HCT116 (cell line): ENCODE measurements around the gene RAB3GAP1.

ENCODE experiments used
- CEBPB ChIP-seq: IDR thresholded peaks from 2 replicates; pipeline ENCODE4 v1.6.1; 2012; ENCODE audit warnings: low read depth
- CTCF ChIP-seq, 3 experiments: fragments of 200-600 bp in 1 of 3; sonication (generic) in 1 of 3; IDR thresholded peaks in 2 of 3; conservative IDR thresholded peaks in 1 of 3; 2 replicates each; pipeline ENCODE4 v1.5.1; 2012 to 2017; ENCODE audit warnings: low read depth in 2 of 3, low read length in 2 of 3, antibody characterized with exemption in 1 of 3, borderline replicate concordance in 1 of 3, control low read depth in 1 of 3, mild to moderate bottlenecking in 1 of 3, mixed read lengths in 1 of 3, mixed run types in 1 of 3, moderate library complexity in 1 of 3; ENCODE audit not compliant: insufficient read depth in 1 of 3
- EZH2 ChIP-seq: fragments of 200-600 bp; sonication (generic); IDR thresholded peaks from 2 replicates; pipeline ENCODE4 v1.6.1; 2017; ENCODE audit warnings: antibody characterized with exemption, mixed run types
- MAX ChIP-seq: IDR thresholded peaks from 2 replicates; pipeline ENCODE4 v1.6.1; 2012
- POLR2A ChIP-seq: IDR thresholded peaks from 2 replicates; pipeline ENCODE4 v1.7.0; 2011; ENCODE audit warnings: borderline replicate concordance; ENCODE audit not compliant: insufficient read depth, insufficient read length; ENCODE audit errors: extremely low read depth
- POLR2AphosphoS5 ChIP-seq: IDR thresholded peaks from 2 replicates; pipeline ENCODE4 v1.6.1; 2011; ENCODE audit warnings: mild to moderate bottlenecking, low read depth, low read length, moderate library complexity
- RAD21 ChIP-seq: IDR thresholded peaks from 2 replicates; pipeline ENCODE4 v1.6.1; 2012; ENCODE audit warnings: low read depth, mild to moderate bottlenecking
- SIN3A ChIP-seq: IDR thresholded peaks from 2 replicates; pipeline ENCODE4 v1.6.1; 2012; ENCODE audit warnings: low read depth
- SP1 ChIP-seq: IDR thresholded peaks from 2 replicates; pipeline ENCODE4 v1.6.1; 2012; ENCODE audit warnings: low read depth
- SRF ChIP-seq: IDR thresholded peaks from 2 replicates; pipeline ENCODE4 v1.6.1; 2012; ENCODE audit warnings: low read depth
- ZNF274 ChIP-seq: fragments of 200-500 bp; sonication (Bioruptor generic); IDR thresholded peaks from 2 replicates; pipeline ENCODE4 v1.6.1; 2014; ENCODE audit warnings: mild to moderate bottlenecking, low read depth, low read length, inconsistent platforms

- TF ChIP-seq POLR2AphosphoS5 (no peak), CTCF (IDR thresholded peaks at IDR 0.05 in 2 of 3, conservative IDR thresholded peaks at IDR 0.05 in 1 of 3; ENCODE audit: borderline replicate concordance in 1 of 3, insufficient read depth in 1 of 3, low read depth in 2 of 3, low read length in 2 of 3) (no peak), EZH2 (no peak), CEBPB (no peak), POLR2A (no peak), RAD21 (no peak), SP1 (no peak), MAX (no peak), ZNF274 (no peak), SIN3A (no peak), SRF (no peak)
Measured at GRCh38 chr2:135029481-135030134, 22.5 kb upstream of the RAB3GAP1 start.
